GM19193 (cell line): ENCODE results near the gene CHRND.

Experiments
- POLR2A ChIP-seq: IDR thresholded peaks from 4 replicates; pipeline ENCODE4 v1.6.1; 2011; ENCODE audit not compliant: insufficient read depth, insufficient read length; ENCODE audit errors: extremely low read depth

CHRND gene

DNA sequence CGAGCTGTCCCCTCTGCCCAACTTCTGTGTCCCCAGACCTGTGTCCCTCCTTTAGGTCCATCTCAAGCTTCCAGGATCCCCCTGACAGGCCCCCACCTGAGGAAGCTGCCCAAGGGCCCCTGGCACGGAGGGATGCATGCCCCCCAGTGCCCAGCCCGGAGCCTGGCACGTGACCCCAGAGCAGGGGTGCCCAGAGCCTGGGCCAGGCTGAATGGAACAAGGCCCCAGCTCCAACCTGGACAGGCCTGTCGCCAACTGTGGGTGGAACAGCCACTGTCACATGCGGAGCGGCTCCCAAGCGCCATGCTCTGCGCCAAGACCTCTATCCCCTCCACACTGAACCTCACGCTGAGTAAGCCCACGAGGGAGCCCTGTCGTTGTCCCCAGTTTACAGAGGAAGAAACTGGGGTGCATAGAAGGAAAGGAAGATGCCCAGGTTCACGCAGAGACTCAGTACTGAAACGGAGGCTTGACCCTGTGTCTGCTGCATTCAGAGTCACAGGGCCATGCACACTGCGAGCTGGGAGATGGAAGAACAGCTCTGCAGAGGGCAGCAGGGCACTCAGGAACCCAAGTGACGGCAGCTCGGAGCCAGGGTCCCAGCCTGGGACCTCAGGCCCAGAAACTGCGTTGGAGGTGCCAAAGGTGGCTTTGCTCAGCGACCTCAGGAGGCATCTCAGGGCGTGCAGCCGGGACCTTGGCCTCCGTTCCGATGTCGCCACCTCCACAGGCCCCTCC lies 32.8 kb upstream of the CHRND start:
- TF ChIP-seq POLR2A, result no peak

DNA sequence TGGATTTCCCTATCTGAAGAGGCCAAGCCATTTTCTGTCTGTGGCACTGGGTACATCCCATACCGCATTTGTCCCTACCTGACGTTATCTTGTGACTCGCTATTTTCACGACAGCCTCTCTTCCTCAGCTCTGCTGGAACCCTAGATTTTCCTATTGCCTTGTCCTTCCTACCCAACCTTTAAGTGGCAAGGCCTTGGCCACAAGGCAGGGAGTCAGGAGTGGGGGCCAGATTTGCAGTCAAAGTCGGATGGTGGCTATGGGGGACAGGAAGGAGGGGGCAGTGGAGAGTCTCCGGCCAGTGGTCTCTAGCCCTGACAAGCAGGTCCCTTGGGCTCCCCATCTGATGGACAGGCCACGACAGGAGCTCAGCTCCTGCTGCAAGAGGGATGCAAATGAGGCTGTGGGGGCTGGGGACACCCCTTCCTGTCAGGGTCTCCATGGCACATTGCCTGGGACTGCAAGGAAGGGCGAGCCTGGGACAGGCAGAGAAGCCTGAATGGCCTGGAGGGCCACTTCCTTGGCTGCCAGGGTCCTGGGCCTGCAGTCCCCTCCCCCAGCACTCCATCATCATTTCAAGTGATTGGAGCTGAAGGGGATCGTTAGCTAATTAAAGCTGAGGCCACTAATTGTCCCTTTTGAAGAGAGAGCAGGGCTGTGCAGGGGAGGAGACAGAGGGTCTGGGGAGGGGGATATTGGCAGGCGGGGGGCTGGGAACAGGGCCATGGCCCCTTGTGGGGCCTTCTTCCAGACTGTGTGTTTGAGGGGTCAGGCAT lies 32.1 kb upstream of the CHRND start:
- TF ChIP-seq POLR2A, result no peak

DNA sequence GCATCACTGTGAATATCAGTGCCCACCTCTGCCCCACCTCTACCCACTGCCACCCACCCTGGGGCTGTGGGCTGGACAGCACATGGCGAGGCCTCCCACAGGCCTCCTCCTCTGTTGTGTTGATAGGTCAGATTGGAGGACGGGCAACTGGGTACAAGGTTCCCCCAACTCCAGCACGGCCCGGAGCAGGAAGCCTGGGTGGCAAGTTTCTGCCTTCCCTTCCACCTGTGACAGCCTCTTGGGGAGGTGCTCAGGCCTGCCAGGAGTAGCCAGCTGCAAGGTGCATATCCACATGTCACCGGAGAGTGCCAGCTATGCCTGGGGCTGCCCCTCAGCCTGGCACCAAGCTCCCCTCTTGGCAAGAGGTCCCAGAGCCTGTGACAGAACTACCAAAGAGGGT lies 31.4 kb upstream of the CHRND start:
- TF ChIP-seq POLR2A, result no peak

GRCh38 chr2:232495292-232495691 lies 30.7 kb upstream of the CHRND start:
- TF ChIP-seq POLR2A, result no peak

DNA sequence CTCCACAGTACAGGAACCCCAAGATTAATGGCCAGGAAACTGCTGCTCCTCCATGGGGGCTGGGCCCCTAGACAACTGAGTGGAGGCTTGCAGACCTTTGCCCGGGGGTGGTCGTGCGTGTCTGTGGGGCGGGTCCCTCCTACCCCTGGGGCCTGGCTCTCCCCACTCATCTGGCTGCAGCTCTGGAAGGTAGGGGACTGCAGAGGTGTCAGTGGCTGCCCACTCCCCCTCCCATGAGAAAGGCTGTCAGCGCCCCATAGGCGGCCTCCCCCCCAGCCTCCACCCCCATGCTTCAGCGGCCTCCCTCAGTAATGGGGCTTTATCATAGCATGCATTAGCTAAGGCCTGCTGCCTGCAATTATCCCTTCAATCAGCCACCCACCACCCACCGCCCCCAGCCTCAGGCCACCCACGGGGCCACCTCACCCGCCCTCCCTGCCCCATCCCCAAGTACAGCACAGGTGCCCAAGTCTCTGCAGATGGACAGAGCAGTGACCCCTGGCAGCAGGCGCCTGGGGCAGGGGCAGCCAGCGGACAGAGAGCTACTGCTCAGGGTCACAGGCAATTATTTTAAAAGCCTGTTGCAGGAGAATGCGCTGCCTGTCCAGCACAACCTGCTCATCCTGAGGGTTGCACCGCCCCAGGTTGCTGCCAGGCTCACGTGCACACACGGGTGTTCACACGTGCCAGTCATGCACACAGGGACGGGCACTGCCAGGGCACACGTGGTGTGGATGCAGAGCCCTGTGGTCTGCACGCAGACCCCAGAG lies 29.3 kb upstream of the CHRND start:
- TF ChIP-seq POLR2A, result no peak

- no peak for TF ChIP-seq POLR2A
Measured at GRCh38 chr2:232497348-232497747, 28.6 kb upstream of the CHRND start.

GRCh38 chr2:232498452-232498851 lies 27.5 kb upstream of the CHRND start:
- TF ChIP-seq POLR2A, result no peak

GRCh38 chr2:232501331-232501771 lies 24.6 kb upstream of the CHRND start:
- no peak for TF ChIP-seq POLR2A

DNA sequence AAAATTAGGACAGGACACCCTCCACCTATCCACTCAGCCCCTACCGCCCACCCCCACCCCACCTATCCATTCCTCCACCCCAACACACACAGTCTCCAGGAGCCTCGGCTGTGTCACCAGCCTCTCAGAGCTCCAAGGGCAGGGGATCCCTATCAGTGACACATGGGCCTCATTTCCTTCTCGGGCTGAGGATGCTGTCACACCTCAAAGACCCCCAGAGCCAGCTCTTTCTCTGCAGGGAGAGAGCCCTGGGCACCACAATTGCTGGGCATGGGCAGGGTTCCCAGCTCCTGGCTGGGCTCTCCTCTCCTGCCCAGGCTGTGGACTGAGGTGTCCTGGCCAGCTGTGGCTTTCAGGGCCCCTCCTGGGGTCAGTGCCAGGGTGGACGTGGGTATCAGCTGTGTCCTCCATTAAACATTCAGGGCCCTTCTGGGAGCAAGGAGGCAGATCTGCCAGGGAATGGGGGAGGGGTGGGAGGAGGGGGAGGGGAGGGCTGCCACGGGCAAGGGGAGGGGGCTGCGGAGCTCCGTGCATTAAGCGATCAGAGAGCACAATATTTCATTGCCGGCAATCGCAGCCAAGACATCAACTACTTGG lies 24.1 kb upstream of the CHRND start:
- TF ChIP-seq POLR2A, result no peak

DNA sequence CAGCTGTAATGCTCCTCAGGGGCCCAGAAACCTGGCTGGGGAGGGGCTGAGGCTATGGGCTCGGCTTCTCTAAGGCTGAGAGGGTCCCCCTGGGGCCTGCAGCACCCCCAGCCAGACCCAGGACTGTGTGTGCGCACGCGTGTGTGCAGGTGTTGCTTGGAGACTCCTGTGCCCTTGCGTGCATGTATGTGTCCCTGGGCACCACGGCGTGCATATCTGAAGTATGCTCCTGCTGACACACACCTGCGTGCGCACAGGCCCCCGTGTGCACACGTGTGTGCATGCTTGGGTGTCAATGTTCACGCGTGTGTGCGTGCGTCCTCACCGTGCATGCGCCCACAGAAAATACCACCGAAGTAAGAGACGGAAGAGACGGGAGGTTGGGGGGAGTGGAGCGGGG lies 23.4 kb upstream of the CHRND start:
- TF ChIP-seq POLR2A, result no peak

- no peak for TF ChIP-seq POLR2A
Measured at GRCh38 chr2:232502911-232503808, 22.8 kb upstream of the CHRND start.

DNA sequence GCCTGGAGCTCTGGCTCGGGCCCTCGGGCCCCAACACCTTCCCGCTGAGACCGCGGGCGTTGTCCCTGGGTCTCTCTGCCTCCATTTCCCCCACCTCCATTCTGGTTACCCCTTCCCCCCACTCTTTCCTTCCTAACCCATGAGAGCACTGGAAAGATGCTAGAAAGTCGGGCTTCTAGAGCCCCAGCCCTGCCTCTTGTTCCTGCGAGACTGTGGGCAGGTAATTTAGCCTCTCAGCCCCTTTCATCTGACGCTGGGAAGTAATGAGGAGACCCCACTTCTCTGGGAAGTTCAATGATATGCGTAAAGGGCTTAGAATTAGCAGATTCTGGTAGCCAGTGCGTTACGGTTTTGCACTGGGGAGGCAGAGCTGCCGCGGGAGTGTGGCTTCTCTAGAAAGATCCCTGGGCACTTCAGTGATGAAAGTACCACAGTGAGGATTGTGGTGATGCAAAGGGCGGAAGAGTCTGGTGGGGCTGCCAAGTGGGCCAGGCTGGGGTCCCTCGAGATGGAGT lies 22.1 kb upstream of the CHRND start:
- TF ChIP-seq POLR2A, result no peak

GRCh38 chr2:232504438-232504837 lies 21.5 kb upstream of the CHRND start:
- TF ChIP-seq POLR2A, result no peak

GRCh38 chr2:232505856-232506255 lies 20.1 kb upstream of the CHRND start:
- no peak for TF ChIP-seq POLR2A
